ENCODE measurements around the gene FYCO1. TPM values are rescaled to one million over a fixed set of nuclear protein-coding genes. Genes with fewer than 3 reads are reported as not detected.

FYCO1 gene
- total and polyA plus RNA-seq, 10 of the 15 experiments (the other 5 are each of a cell fraction or from before 2014, with no cell fraction given) = 1.5 to 8.4 (median 6.5) TPM

DNA sequence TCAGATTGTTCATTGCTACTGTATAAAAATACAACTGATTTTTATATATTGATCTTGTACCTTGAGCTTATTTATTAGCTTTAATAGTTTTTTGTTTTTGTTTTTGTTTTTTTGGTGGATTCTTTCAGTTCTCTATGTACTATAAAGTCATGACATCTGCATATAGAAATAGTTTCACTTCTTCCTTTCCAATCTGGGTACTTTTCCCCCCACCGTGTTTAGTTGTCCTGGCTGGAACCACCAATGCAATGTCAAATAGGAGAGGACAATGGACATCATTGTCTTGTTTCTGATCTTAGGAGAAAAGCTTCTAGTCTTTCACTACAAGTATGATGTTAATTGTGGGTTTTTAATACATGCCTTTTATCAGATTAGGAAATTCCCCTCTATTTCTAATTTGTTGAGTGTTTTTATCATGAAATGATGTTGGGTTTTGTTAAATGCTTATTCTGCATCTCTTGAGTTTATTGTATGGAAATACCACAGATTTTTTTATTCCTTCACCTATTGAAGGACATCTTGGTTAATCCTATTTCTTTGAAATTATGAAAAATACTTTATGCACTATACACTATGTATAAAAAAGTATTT, 34.4 kb upstream of the FYCO1 start (continued):
- TF ChIP-seq, protein P1, sequence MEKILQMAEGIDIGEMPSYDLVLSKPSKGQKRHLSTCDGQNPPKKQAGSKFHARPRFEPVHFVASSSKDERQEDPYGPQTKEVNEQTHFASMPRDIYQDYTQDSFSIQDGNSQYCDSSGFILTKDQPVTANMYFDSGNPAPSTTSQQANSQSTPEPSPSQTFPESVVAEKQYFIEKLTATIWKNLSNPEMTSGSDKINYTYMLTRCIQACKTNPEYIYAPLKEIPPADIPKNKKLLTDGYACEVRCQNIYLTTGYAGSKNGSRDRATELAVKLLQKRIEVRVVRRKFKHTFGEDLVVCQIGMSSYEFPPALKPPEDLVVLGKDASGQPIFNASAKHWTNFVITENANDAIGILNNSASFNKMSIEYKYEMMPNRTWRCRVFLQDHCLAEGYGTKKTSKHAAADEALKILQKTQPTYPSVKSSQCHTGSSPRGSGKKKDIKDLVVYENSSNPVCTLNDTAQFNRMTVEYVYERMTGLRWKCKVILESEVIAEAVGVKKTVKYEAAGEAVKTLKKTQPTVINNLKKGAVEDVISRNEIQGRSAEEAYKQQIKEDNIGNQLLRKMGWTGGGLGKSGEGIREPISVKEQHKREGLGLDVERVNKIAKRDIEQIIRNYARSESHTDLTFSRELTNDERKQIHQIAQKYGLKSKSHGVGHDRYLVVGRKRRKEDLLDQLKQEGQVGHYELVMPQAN (conservative IDR thresholded peaks at IDR 0.05) = no peak
- TF ChIP-seq, protein P2, sequence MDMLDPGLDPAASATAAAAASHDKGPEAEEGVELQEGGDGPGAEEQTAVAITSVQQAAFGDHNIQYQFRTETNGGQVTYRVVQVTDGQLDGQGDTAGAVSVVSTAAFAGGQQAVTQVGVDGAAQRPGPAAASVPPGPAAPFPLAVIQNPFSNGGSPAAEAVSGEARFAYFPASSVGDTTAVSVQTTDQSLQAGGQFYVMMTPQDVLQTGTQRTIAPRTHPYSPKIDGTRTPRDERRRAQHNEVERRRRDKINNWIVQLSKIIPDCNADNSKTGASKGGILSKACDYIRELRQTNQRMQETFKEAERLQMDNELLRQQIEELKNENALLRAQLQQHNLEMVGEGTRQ (IDR thresholded peaks at IDR 0.05; ENCODE audit: borderline replicate concordance, low read depth, low read length) = no peak
- TF ChIP-seq, protein P3, sequence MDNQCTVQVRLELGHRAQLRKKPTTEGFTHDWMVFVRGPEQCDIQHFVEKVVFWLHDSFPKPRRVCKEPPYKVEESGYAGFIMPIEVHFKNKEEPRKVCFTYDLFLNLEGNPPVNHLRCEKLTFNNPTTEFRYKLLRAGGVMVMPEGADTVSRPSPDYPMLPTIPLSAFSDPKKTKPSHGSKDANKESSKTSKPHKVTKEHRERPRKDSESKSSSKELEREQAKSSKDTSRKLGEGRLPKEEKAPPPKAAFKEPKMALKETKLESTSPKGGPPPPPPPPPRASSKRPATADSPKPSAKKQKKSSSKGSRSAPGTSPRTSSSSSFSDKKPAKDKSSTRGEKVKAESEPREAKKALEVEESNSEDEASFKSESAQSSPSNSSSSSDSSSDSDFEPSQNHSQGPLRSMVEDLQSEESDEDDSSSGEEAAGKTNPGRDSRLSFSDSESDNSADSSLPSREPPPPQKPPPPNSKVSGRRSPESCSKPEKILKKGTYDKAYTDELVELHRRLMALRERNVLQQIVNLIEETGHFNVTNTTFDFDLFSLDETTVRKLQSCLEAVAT (IDR thresholded peaks at IDR 0.05) = peak; percentile 33; the same call in 1 of the 2 replicates
- TF ChIP-seq EED (IDR thresholded peaks at IDR 0.05; ENCODE audit: low read depth) (no peak), MYC (IDR thresholded peaks at IDR 0.05; ENCODE audit: insufficient read depth, insufficient read length, insufficient replicate concordance, low read length, severe bottlenecking) (no peak)
- TF ChIP-seq, protein P4, sequence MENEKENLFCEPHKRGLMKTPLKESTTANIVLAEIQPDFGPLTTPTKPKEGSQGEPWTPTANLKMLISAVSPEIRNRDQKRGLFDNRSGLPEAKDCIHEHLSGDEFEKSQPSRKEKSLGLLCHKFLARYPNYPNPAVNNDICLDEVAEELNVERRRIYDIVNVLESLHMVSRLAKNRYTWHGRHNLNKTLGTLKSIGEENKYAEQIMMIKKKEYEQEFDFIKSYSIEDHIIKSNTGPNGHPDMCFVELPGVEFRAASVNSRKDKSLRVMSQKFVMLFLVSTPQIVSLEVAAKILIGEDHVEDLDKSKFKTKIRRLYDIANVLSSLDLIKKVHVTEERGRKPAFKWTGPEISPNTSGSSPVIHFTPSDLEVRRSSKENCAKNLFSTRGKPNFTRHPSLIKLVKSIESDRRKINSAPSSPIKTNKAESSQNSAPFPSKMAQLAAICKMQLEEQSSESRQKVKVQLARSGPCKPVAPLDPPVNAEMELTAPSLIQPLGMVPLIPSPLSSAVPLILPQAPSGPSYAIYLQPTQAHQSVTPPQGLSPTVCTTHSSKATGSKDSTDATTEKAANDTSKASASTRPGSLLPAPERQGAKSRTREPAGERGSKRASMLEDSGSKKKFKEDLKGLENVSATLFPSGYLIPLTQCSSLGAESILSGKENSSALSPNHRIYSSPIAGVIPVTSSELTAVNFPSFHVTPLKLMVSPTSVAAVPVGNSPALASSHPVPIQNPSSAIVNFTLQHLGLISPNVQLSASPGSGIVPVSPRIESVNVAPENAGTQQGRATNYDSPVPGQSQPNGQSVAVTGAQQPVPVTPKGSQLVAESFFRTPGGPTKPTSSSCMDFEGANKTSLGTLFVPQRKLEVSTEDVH (IDR thresholded peaks at IDR 0.05; ENCODE audit: low read depth, partially characterized antibody) = peak; percentile 31

Data from GM12878 (cell line).